Head of caudate nucleus (tissue), 42 donors: ENCODE results near the gene FRG1.
"Not testable (repeated sequence)": the region's sequence is repeated elsewhere in the genome, so short reads cannot be mapped to it uniquely, and the experiment has no call there.

ENCODE experiments used
- DNase-seq, 42 donors: peaks; one replicate each; pipeline versions ENCODE4 v3.0.0 to v3.0.0-alpha.2; 2020 to 2021; ENCODE audit warnings: mixed read lengths in 7 of 42
- intact Hi-C: fragments of 100-400 bp; cut with DNase I; formaldehyde crosslinking; loops from one replicate; pipeline ENCODE4 v1.15.0; 2022

FRG1 gene

DNA sequence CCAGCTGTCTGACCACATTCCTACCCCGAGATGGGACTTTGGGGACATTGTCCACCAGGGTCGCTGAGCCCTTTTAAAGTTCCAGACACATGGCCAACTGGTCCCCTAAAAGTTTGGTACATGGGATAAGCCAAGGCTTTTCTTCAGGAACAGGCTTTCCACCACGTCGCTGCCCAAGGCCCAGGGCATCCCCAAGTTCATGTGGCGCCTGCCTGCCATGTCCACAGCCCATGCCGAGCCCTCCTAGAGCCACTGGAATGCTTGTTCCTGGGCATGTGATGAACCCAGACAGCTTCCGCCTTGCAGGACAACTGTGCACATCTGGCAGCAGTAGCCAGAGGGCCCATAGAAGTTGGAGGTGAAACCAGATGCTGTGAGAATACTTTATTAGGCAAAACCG, 41.3 kb downstream of the FRG1 start:
- DNase-seq = no peak
- intact Hi-C loops = no loop called here

- intact Hi-C loops, DNase-seq: not testable (repeated sequence)
Measured at GRCh38 chr4:189983916-189984526, 43.3 kb downstream of the FRG1 start.

GRCh38 chr4:189984661-189985060, 44.0 kb downstream of the FRG1 start:
- intact Hi-C loops, DNase-seq: not testable (repeated sequence)

GRCh38 chr4:189985651-189986243, 45.1 kb downstream of the FRG1 start:
- intact Hi-C loops, DNase-seq: not testable (repeated sequence)

DNA sequence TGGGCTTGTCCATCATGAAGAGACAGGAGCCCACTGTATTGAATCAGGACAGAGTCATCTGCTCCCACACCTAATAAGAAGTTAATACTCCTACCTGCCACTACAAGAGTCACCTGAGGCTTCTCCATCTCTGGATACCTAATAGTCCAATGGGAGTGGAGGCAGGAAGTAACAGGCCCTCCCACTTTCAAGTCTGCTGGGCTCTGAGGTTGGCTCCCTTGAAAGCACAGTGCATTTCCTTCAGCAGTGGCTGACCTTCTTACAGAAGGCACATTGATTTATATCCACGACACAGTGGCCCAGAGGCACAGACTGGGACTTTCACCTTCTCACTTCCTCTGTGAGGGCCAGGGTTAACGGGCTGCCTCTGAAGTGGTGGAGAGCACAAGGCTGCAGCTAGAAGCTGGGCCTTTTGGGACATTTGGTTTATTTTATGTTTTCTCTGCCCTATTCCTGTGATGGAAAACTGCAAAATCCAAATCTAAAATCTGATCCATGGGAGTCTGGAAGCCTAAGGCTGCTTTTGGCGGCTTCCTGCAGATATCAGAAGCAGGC, 48.3 kb downstream of the FRG1 start:
- intact Hi-C loops = no loop called here
- DNase-seq = no peak

DNA sequence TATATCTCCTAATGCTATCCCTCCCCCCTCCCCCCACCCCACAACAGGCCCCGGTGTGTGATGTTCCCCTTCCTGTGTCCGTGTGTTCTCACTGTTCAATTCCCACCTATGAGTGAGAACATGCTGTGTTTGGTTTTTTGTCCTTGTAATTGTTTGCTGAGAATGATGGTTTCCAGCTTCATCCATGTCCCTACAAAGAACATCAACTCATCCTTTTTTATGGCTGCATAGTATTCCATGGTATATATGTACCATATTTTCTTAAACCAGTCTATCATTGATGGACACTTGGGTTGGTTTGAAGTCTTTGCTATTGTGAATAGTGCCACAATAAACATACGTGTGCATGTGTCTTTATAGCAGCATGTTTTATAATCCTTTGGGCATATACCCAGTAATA, 49.3 kb downstream of the FRG1 start:
- intact Hi-C loops = not testable (repeated sequence)

More for the DNA sequence above, 49.3 kb downstream of the FRG1 start:
- not testable (repeated sequence) for DNase-seq
